Stimulated activated naive B cell treated with anti-CD40 and anti-IgM and Interleukin-4, amounts not matched to agents 10 μg/mL and 1 μg/mL and 100 μg/mL, for 72 hours (primary cell): ENCODE data around the gene SND1.

Experiments used
- ATAC-seq, 2 donors: fragments of 150-1000 bp; cut with Tn5 transposase; replicated peaks; 2 replicates each; pipeline ENCODE4 v1.10.0; 2021; ENCODE audit warnings: moderate library complexity in 1 of 2
- DNase-seq: peaks from one replicate; pipeline ENCODE4 v3.0.0; 2021
- H3K27ac Mint-ChIP-seq: one replicate; pipeline ENCODE4 v1.8.0; 2022; ENCODE audit warnings: mild to moderate bottlenecking, mixed read lengths
- H3K27me3 Mint-ChIP-seq, 2 donors: one replicate each; pipeline ENCODE4 v1.8.0; 2022; ENCODE audit warnings: mixed read lengths in 2 of 2
- H3K36me3 Mint-ChIP-seq, 2 donors: one replicate each; pipeline ENCODE4 v1.8.0; 2022; ENCODE audit warnings: mixed read lengths in 2 of 2, mild to moderate bottlenecking in 1 of 2
- H3K4me1 Mint-ChIP-seq, 2 donors: one replicate each; pipeline ENCODE4 v1.8.0; 2022; ENCODE audit warnings: mixed read lengths in 2 of 2, mild to moderate bottlenecking in 1 of 2
- H3K4me3 Mint-ChIP-seq, 2 donors: one replicate each; pipeline ENCODE4 v1.8.0; 2022; ENCODE audit warnings: mild to moderate bottlenecking in 2 of 2, mixed read lengths in 2 of 2, moderate library complexity in 1 of 2
- H3K9me3 Mint-ChIP-seq, 2 donors: one replicate each; pipeline ENCODE4 v1.8.0; 2022; ENCODE audit warnings: mixed read lengths in 2 of 2, mild to moderate bottlenecking in 1 of 2

The SND1 gene

GRCh38 chr7:127993987-127994386 is 342.0 kb downstream of the SND1 start:
- Mint-ChIP-seq H3K4me3 (no peak overlapping the region), H3K27me3 (no peaks in the 10 kb centered on the region), H3K27ac (no peak overlapping the region), H3K36me3 (peaks cover 62 to 79% of the 10 kb centered on the region in 2 donors), H3K4me1 (peaks cover 8 to 9% of the 10 kb centered on the region in 2 donors), H3K9me3 (no peaks in the 10 kb centered on the region)
- DNase-seq (no peak), ATAC-seq (no peak)

- no peak overlapping the region for H3K27ac Mint-ChIP-seq
- H3K36me3 Mint-ChIP-seq: peaks cover 57 to 73% of the 10 kb centered on the region in 2 donors
- H3K9me3 Mint-ChIP-seq: no peaks in the 10 kb centered on the region
- no peak overlapping the region for H3K4me3 Mint-ChIP-seq
- H3K4me1 Mint-ChIP-seq: peaks cover 9 to 13% of the 10 kb centered on the region in 2 donors
- ATAC-seq (no peak), DNase-seq (no peak)
- no peaks in the 10 kb centered on the region for H3K27me3 Mint-ChIP-seq
These were observed 343.3 kb downstream of the SND1 start for GRCh38 chr7:127995156-127995880.

- H3K27me3 Mint-ChIP-seq: no peaks in the 10 kb centered on the region
- peaks cover 58 to 73% of the 10 kb centered on the region in 2 donors for H3K36me3 Mint-ChIP-seq
- H3K9me3 Mint-ChIP-seq: no peaks in the 10 kb centered on the region
These were observed 343.9 kb downstream of the SND1 start for GRCh38 chr7:127995881-127996215.

GRCh38 chr7:127996253-127997071 is 344.5 kb downstream of the SND1 start:
- Mint-ChIP-seq H3K27me3 (no peaks in the 10 kb centered on the region), H3K27ac (no peak overlapping the region), H3K4me3 (no peak overlapping the region), H3K4me1 (peaks cover 19 to 23% of the 10 kb centered on the region in 2 donors), H3K9me3 (no peaks in the 10 kb centered on the region), H3K36me3 (peaks cover 54 to 71% of the 10 kb centered on the region in 2 donors)
- ATAC-seq (no peak), DNase-seq (no peak)

More at GRCh38 chr7:127995881-127996215, 343.9 kb downstream of the SND1 start:
- no peak overlapping the region for H3K27ac Mint-ChIP-seq
- H3K4me3 Mint-ChIP-seq: no peak overlapping the region
- no peak for ATAC-seq
- peaks cover 14 to 18% of the 10 kb centered on the region in 2 donors for H3K4me1 Mint-ChIP-seq
- DNase-seq: no peak

GRCh38 chr7:127997226-127997922 is 345.4 kb downstream of the SND1 start:
- H3K36me3 Mint-ChIP-seq: peaks cover 48 to 68% of the 10 kb centered on the region in 2 donors
- DNase-seq (no peak), ATAC-seq (no peak)
- no peaks in the 10 kb centered on the region for H3K9me3 Mint-ChIP-seq
- no peak overlapping the region for H3K4me3 Mint-ChIP-seq
- no peaks in the 10 kb centered on the region for H3K27me3 Mint-ChIP-seq
- no peak overlapping the region for H3K27ac Mint-ChIP-seq
- peaks cover 25 to 29% of the 10 kb centered on the region in 2 donors for H3K4me1 Mint-ChIP-seq

GRCh38 chr7:127998671-127999070 is 346.7 kb downstream of the SND1 start:
- H3K9me3 Mint-ChIP-seq: no peaks in the 10 kb centered on the region
- peaks cover 37 to 42% of the 10 kb centered on the region in 2 donors for H3K4me1 Mint-ChIP-seq
- no peaks in the 10 kb centered on the region for H3K27me3 Mint-ChIP-seq
- H3K27ac Mint-ChIP-seq: no peak overlapping the region
- DNase-seq (no peak), ATAC-seq (no peak)
- peaks cover 39 to 56% of the 10 kb centered on the region in 2 donors for H3K36me3 Mint-ChIP-seq
- no peak overlapping the region for H3K4me3 Mint-ChIP-seq

- no peak for DNase-seq
- Mint-ChIP-seq H3K27me3 (no peaks in the 10 kb centered on the region), H3K36me3 (peaks cover 38 to 54% of the 10 kb centered on the region in 2 donors), H3K9me3 (no peaks in the 10 kb centered on the region), H3K4me1 (peaks cover 46 to 56% of the 10 kb centered on the region in 2 donors), H3K27ac (no peak overlapping the region), H3K4me3 (no peak overlapping the region)
- no peak for ATAC-seq
These were observed 348.1 kb downstream of the SND1 start for GRCh38 chr7:128000048-128000447.

- peaks cover 53 to 64% of the 10 kb centered on the region in 2 donors for H3K4me1 Mint-ChIP-seq
- ATAC-seq: peak in 1 of 2 donors; percentile 38
- H3K36me3 Mint-ChIP-seq: peaks cover 37 to 57% of the 10 kb centered on the region in 2 donors
- H3K27me3 Mint-ChIP-seq: no peaks in the 10 kb centered on the region
- DNase-seq: no peak
- no peak overlapping the region for H3K27ac Mint-ChIP-seq
- H3K4me3 Mint-ChIP-seq: no peak overlapping the region
- H3K9me3 Mint-ChIP-seq: no peaks in the 10 kb centered on the region
These were observed 348.9 kb downstream of the SND1 start for GRCh38 chr7:128000854-128001265.

GRCh38 chr7:128003167-128003566 is 351.2 kb downstream of the SND1 start:
- no peak overlapping the region for H3K27ac Mint-ChIP-seq
- no peaks in the 10 kb centered on the region for H3K27me3 Mint-ChIP-seq
- no peak overlapping the region for H3K4me3 Mint-ChIP-seq
- peaks cover 27 to 53% of the 10 kb centered on the region in 2 donors for H3K36me3 Mint-ChIP-seq
- no peaks in the 10 kb centered on the region for H3K9me3 Mint-ChIP-seq
- ATAC-seq (peak; percentile 74 to 82), DNase-seq (no peak)
- peaks cover 56 to 67% of the 10 kb centered on the region in 2 donors for H3K4me1 Mint-ChIP-seq

- Mint-ChIP-seq H3K27me3 (no peaks in the 10 kb centered on the region), H3K36me3 (peaks cover 23 to 51% of the 10 kb centered on the region in 2 donors), H3K4me1 (peaks cover 55 to 61% of the 10 kb centered on the region in 2 donors), H3K9me3 (no peaks in the 10 kb centered on the region), H3K27ac (no peak overlapping the region), H3K4me3 (no peak overlapping the region)
- DNase-seq (no peak), ATAC-seq (no peak)
These were observed 351.8 kb downstream of the SND1 start for GRCh38 chr7:128003787-128004186.

- no peak for DNase-seq
- H3K36me3 Mint-ChIP-seq: peaks cover 22 to 46% of the 10 kb centered on the region in 2 donors
- no peaks in the 10 kb centered on the region for H3K27me3 Mint-ChIP-seq
- H3K9me3 Mint-ChIP-seq: no peaks in the 10 kb centered on the region
- ATAC-seq: no peak
- no peak overlapping the region for H3K27ac Mint-ChIP-seq
- H3K4me1 Mint-ChIP-seq: peaks cover 51 to 57% of the 10 kb centered on the region in 2 donors
- H3K4me3 Mint-ChIP-seq: no peak overlapping the region
These were observed 352.6 kb downstream of the SND1 start for GRCh38 chr7:128004623-128005022.

- H3K4me3 Mint-ChIP-seq: no peak overlapping the region
- peak; percentile 69 to 73 for ATAC-seq
- H3K4me1 Mint-ChIP-seq: peaks cover 51 to 56% of the 10 kb centered on the region in 2 donors
- no peaks in the 10 kb centered on the region for H3K9me3 Mint-ChIP-seq
- DNase-seq: peak; percentile 7
- H3K27ac Mint-ChIP-seq: no peak overlapping the region
- peaks cover 26 to 51% of the 10 kb centered on the region in 2 donors for H3K36me3 Mint-ChIP-seq
- H3K27me3 Mint-ChIP-seq: no peaks in the 10 kb centered on the region
These were observed 353.1 kb downstream of the SND1 start for GRCh38 chr7:128005117-128005516.

- Mint-ChIP-seq H3K9me3 (no peaks in the 10 kb centered on the region), H3K4me1 (peaks cover 48 to 53% of the 10 kb centered on the region in 2 donors), H3K36me3 (peaks cover 28 to 51% of the 10 kb centered on the region in 2 donors), H3K27ac (no peak overlapping the region), H3K27me3 (no peaks in the 10 kb centered on the region), H3K4me3 (peak overlapping the region in 1 of 2 donors; percentile 8)
- DNase-seq: no peak
- ATAC-seq: no peak
These were observed 353.8 kb downstream of the SND1 start for GRCh38 chr7:128005759-128006159.
